Suprapubic skin (tissue), 4 donors: ENCODE results near the gene C18orf63. TPM values are rescaled to one million over a fixed set of nuclear protein-coding genes. Genes with fewer than 3 reads are reported as not detected.

Source experiments
- DNase-seq, 2 donors: peaks; one replicate each; pipeline ENCODE4 v3.0.0-alpha.2; 2019; ENCODE audit warnings: low spot score in 2 of 2
- H3K27ac ChIP-seq: fragments of 200-600 bp; sonication (generic); one replicate; pipeline ENCODE4 v1.5.1; 2019
- H3K27me3 ChIP-seq: fragments of 200-600 bp; sonication (generic); one replicate; pipeline ENCODE4 v1.5.1; 2019
- H3K36me3 ChIP-seq: fragments of 200-600 bp; sonication (generic); one replicate; pipeline ENCODE4 v1.5.1; 2019
- H3K4me1 ChIP-seq: fragments of 200-600 bp; sonication (generic); one replicate; pipeline ENCODE4 v1.5.1; 2019
- H3K4me3 ChIP-seq: fragments of 200-600 bp; sonication (generic); one replicate; pipeline ENCODE4 v1.5.1; 2019; ENCODE audit warnings: mild to moderate bottlenecking
- H3K9me3 ChIP-seq: fragments of 200-600 bp; sonication (generic); one replicate; pipeline ENCODE4 v1.5.1; 2019
- EP300 ChIP-seq: sonication (generic); formaldehyde crosslinking; IDR thresholded peaks from one replicate; pipeline ENCODE4 v1.6.1; 2017; ENCODE audit warnings: antibody characterized with exemption
- POLR2A ChIP-seq, 2 donors: fragments of 450-650 bp; IDR thresholded peaks; one replicate each; pipeline ENCODE4 v1.6.1; 2017; ENCODE audit warnings: antibody characterized with exemption in 2 of 2, mild to moderate bottlenecking in 2 of 2, moderate library complexity in 2 of 2
- POLR2AphosphoS5 ChIP-seq, 3 donors: sonication (generic); formaldehyde crosslinking; IDR thresholded peaks; one replicate each; pipeline ENCODE4 v1.6.1; 2017; ENCODE audit warnings: antibody characterized with exemption in 3 of 3
- WGBS: methylation state at CpG from one replicate; pipeline ENCODE4 v1.1.5; 2018; 5-methylcytosine and 5-hydroxymethylcytosine counted together
- total RNA-seq, 4 donors: library from RNA; depleted of rRNA; stranded (reverse); fragments of >200 nt; gene quantifications; one replicate each; pipeline ENCODE4 v1.1.0, GENCODE V29; 2016
- TF ChIP-seq, protein P1 (sequence below), 2 donors: fragments of 200-600 bp in 1 of 2; fragments of 450-650 bp in 1 of 2; sonication (generic) in 1 of 2; IDR thresholded peaks; one replicate each; pipeline ENCODE4 v1.5.1; 2016 to 2019; ENCODE audit warnings: antibody characterized with exemption in 2 of 2, mild to moderate bottlenecking in 1 of 2, moderate library complexity in 1 of 2

The C18orf63 gene
- total RNA-seq, 4 donors from 2014 or later = not detected

- Histone ChIP-seq H3K27ac (no peak overlapping the region), H3K27me3 (no peaks in the 10 kb centered on the region), H3K4me1 (peaks cover 67% of the 10 kb centered on the region), H3K4me3 (no peak overlapping the region), H3K36me3 (no peaks in the 10 kb centered on the region), H3K9me3 (no peaks in the 10 kb centered on the region)
- no CpG with 5 or more reads among the region's 7 CpGs for WGBS
- DNase-seq = no peak
- TF ChIP-seq POLR2A (IDR thresholded peaks at IDR 0.05) (no peak), EP300 (no peak), POLR2AphosphoS5 (IDR thresholded peaks at IDR 0.05) (no peak)
- TF ChIP-seq, protein P1, sequence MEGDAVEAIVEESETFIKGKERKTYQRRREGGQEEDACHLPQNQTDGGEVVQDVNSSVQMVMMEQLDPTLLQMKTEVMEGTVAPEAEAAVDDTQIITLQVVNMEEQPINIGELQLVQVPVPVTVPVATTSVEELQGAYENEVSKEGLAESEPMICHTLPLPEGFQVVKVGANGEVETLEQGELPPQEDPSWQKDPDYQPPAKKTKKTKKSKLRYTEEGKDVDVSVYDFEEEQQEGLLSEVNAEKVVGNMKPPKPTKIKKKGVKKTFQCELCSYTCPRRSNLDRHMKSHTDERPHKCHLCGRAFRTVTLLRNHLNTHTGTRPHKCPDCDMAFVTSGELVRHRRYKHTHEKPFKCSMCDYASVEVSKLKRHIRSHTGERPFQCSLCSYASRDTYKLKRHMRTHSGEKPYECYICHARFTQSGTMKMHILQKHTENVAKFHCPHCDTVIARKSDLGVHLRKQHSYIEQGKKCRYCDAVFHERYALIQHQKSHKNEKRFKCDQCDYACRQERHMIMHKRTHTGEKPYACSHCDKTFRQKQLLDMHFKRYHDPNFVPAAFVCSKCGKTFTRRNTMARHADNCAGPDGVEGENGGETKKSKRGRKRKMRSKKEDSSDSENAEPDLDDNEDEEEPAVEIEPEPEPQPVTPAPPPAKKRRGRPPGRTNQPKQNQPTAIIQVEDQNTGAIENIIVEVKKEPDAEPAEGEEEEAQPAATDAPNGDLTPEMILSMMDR (IDR thresholded peaks at IDR 0.05) = no peak
These were observed 36.7 kb upstream of the C18orf63 start for GRCh38 chr18:74278983-74279382.

GRCh38 chr18:74281011-74281979, 34.3 kb upstream of the C18orf63 start:
- TF ChIP-seq, protein P1 (IDR thresholded peaks at IDR 0.05) = no peak
- TF ChIP-seq POLR2A (IDR thresholded peaks at IDR 0.05) (no peak), EP300 (no peak), POLR2AphosphoS5 (IDR thresholded peaks at IDR 0.05) (no peak)
- H3K9me3 ChIP-seq = no peaks in the 10 kb centered on the region
- H3K4me1 ChIP-seq = peaks cover 73% of the 10 kb centered on the region
- 67% methylated on average over 4 of the region's 4 CpGs for WGBS
- H3K27ac ChIP-seq = peak overlapping the region; percentile 80
- DNase-seq = no peak
- H3K4me3 ChIP-seq = no peak overlapping the region
- no peaks in the 10 kb centered on the region for H3K27me3 ChIP-seq
- no peaks in the 10 kb centered on the region for H3K36me3 ChIP-seq

DNA sequence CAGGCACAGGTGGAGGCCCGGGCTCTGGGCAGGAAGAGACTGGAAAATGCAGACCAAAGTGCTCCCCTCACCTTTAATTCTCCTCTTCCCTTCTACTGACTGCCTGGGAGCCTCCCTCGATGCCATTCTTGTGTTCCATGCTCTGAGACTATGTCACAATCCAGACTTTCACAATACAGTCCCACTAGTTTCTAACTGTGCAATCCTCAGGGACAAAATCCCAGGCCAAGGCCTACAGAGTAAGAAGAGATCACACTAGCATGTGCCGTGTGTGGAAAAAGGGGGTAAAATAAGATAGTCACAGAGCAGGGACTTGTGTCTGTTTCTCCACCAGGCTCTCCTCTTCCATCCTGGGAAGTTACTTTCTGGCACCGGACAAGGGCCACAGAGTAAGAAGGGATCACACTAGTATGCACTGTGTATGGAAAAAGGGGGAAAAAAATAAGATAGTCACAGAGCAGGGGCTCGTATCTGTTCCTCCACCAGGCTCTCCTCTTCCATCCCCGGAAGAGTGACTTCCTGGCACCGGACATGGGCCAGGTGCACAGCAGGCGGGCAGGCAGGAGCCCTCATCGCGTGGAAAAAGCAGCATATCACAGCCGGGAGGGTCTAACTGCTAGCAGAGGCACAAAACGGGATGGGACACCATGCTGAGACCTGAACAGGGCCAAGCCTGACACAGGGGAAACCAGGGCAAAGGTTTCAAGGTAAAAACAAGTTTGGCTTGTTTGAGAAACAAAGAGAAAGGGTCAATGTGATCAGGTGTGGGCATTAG, 33.5 kb upstream of the C18orf63 start:
- Histone ChIP-seq H3K27ac (peak overlapping the region; percentile 80), H3K27me3 (no peaks in the 10 kb centered on the region), H3K36me3 (no peaks in the 10 kb centered on the region), H3K4me3 (no peak overlapping the region), H3K4me1 (peaks cover 68% of the 10 kb centered on the region), H3K9me3 (no peaks in the 10 kb centered on the region)
- no peak for DNase-seq
- TF ChIP-seq POLR2A (IDR thresholded peaks at IDR 0.05) = no peak
- peak in 2 of 3 donors; percentile 37 to 60 for TF ChIP-seq POLR2AphosphoS5 (IDR thresholded peaks at IDR 0.05)
- TF ChIP-seq, protein P1 (IDR thresholded peaks at IDR 0.05) = no peak
- no peak for TF ChIP-seq EP300
- 54% methylated on average over 12 of the region's 12 CpGs for WGBS

GRCh38 chr18:74282755-74283554, 32.7 kb upstream of the C18orf63 start:
- TF ChIP-seq EP300 = no peak
- no peak for TF ChIP-seq POLR2AphosphoS5 (IDR thresholded peaks at IDR 0.05)
- TF ChIP-seq, protein P1 (IDR thresholded peaks at IDR 0.05) = no peak
- no peak for TF ChIP-seq POLR2A (IDR thresholded peaks at IDR 0.05)
- 72% methylated on average over 10 of the region's 10 CpGs for WGBS
- H3K4me3 ChIP-seq = no peak overlapping the region
- H3K4me1 ChIP-seq = peaks cover 60% of the 10 kb centered on the region
- H3K9me3 ChIP-seq = no peaks in the 10 kb centered on the region
- H3K27ac ChIP-seq = peak overlapping the region; percentile 80
- DNase-seq = no peak
- H3K27me3 ChIP-seq = no peaks in the 10 kb centered on the region
- no peaks in the 10 kb centered on the region for H3K36me3 ChIP-seq
